ENCODE results near the gene PLPP1.

- TF ChIP-seq CTCF (conservative IDR thresholded peaks at IDR 0.05 in 1 of 2, IDR thresholded peaks at IDR 0.05 in 1 of 2; ENCODE audit: extremely low read depth in 1 of 2, insufficient read depth in 1 of 2, low read depth in 1 of 2, low read length in 2 of 2), result no peak
- no peak for TF ChIP-seq EZH2 (IDR thresholded peaks at IDR 0.05; ENCODE audit: borderline replicate concordance, low read length)
Measured at GRCh38 chr5:55575815-55576583, 41.2 kb upstream of the PLPP1 start.

All from mammary epithelial cell (primary cell).